IMR-90 (cell line): ENCODE data around the gene LRAT. TPM values are rescaled to one million over a fixed set of nuclear protein-coding genes. Genes with fewer than 3 reads are reported as not detected.

Source experiments
- ATAC-seq: fragments of 200-7000 bp; cut with Tn5 transposase; 2 replicates; pipeline ENCODE4 v1.9.1; 2020; ENCODE audit warnings: low read depth, mild to moderate bottlenecking, moderate library complexity
- BruUV-seq: library from RNA; stranded (reverse); fragments of 400-500 nt; replicated peaks from 2 replicates; lab custom pipeline; 2021; lab: Mats Ljungman, UMichigan
- CTCF ChIA-PET: fragments of 300-600 bp; formaldehyde crosslinking; extraction: SDS; loops from one replicate; lab custom pipeline; 2021; ENCODE audit warnings: antibody characterized with exemption; lab: Yijun Ruan, JAX
- POLR2A ChIA-PET: fragments of 300-600 bp; sonication (Branson Sonifier 250); formaldehyde crosslinking; loops from one replicate; lab custom pipeline; 2022; ENCODE audit warnings: antibody characterized with exemption; ENCODE audit not compliant: unreplicated experiment; lab: Charles Lee
- DNase-seq: peaks from one replicate; pipeline ENCODE4 v3.0.0; 2013
- H2AFZ ChIP-seq: replicated peaks from 2 replicates; pipeline ENCODE3; 2013; ENCODE audit warnings: low read length, mild to moderate bottlenecking; ENCODE audit not compliant: poor library complexity
- H2AK5ac ChIP-seq: 2 replicates; pipeline ENCODE4 v1.6.1; 2013; ENCODE audit warnings: low read depth, low read length, inconsistent platforms
- H2AK9ac ChIP-seq: replicated peaks from 2 replicates; pipeline ENCODE3; 2013; ENCODE audit warnings: mild to moderate bottlenecking, low read depth, low read length, moderate library complexity; ENCODE audit not compliant: poor library complexity
- H2BK120ac ChIP-seq: 2 replicates; pipeline ENCODE4 v1.6.1; 2013; ENCODE audit warnings: low read depth, low read length, inconsistent platforms
- H2BK15ac ChIP-seq: 3 replicates; pipeline ENCODE4 v1.6.1; 2013; ENCODE audit warnings: low read depth, low read length, inconsistent platforms
- H2BK20ac ChIP-seq: 2 replicates; pipeline ENCODE4 v1.6.1; 2013; ENCODE audit warnings: low read depth, mild to moderate bottlenecking, inconsistent platforms, low read length, moderate library complexity
- H2BK5ac ChIP-seq: 2 replicates; pipeline ENCODE4 v1.6.1; 2013; ENCODE audit warnings: mild to moderate bottlenecking, low read depth, low read length, inconsistent platforms; ENCODE audit not compliant: poor library complexity, severe bottlenecking
- H3K14ac ChIP-seq: replicated peaks from 2 replicates; pipeline ENCODE4 v1.6.1; 2013; ENCODE audit warnings: low read depth, low read length, inconsistent platforms
- H3K18ac ChIP-seq: 2 replicates; pipeline ENCODE4 v1.6.1; 2013; ENCODE audit warnings: low read depth, low read length, control low read depth
- H3K23ac ChIP-seq: 2 replicates; pipeline ENCODE4 v1.6.1; 2013; ENCODE audit warnings: low read depth, low read length, inconsistent platforms
- H3K27ac ChIP-seq: 2 replicates; pipeline ENCODE4 v1.5.1; 2013; ENCODE audit warnings: mild to moderate bottlenecking, control low read depth, low read length; ENCODE audit not compliant: insufficient read depth
- H3K27me3 ChIP-seq: 2 replicates; pipeline ENCODE4 v1.6.1; 2013; ENCODE audit warnings: low read length; ENCODE audit not compliant: control insufficient read depth, insufficient read depth
- H3K36me3 ChIP-seq: 2 replicates; pipeline ENCODE4 v1.6.1; 2013; ENCODE audit warnings: low read length, mixed read lengths; ENCODE audit not compliant: control insufficient read depth, insufficient read depth
- H3K4ac ChIP-seq: 2 replicates; pipeline ENCODE4 v1.6.1; 2013; ENCODE audit warnings: low read depth, low read length, inconsistent platforms
- H3K4me1 ChIP-seq: 2 replicates; pipeline ENCODE4 v1.6.1; 2013; ENCODE audit warnings: low read length, mixed read lengths; ENCODE audit not compliant: control insufficient read depth, insufficient read depth
- H3K4me2 ChIP-seq: 2 replicates; pipeline ENCODE4 v1.6.1; 2013; ENCODE audit warnings: low read depth, mild to moderate bottlenecking, control low read depth, low read length, moderate library complexity
- H3K4me3 ChIP-seq: 2 replicates; pipeline ENCODE4 v1.5.1; 2013; ENCODE audit warnings: low read depth, mild to moderate bottlenecking, control low read depth, low read length, moderate library complexity; ENCODE audit not compliant: insufficient read depth
- H3K56ac ChIP-seq: 2 replicates; pipeline ENCODE4 v1.6.1; 2013; ENCODE audit warnings: low read length, inconsistent platforms; ENCODE audit not compliant: insufficient read depth; ENCODE audit errors: extremely low read depth
- H3K79me1 ChIP-seq, 2 experiments: 2 replicates each; pipeline ENCODE4 v1.6.1; 2013; ENCODE audit warnings: low read length in 2 of 2, inconsistent platforms in 1 of 2, low read depth in 1 of 2
- H3K9ac ChIP-seq: 2 replicates; pipeline ENCODE4 v1.6.1; 2013; ENCODE audit warnings: low read depth, low read length, control low read depth
- H3K9me1 ChIP-seq: 2 replicates; pipeline ENCODE4 v1.6.1; 2013; ENCODE audit warnings: low read length, inconsistent platforms; ENCODE audit not compliant: insufficient read depth
- H3K9me3 ChIP-seq: 2 replicates; pipeline ENCODE4 v1.6.1; 2013; ENCODE audit warnings: low read length; ENCODE audit not compliant: control insufficient read depth, insufficient read depth
- H4K20me1 ChIP-seq: 2 replicates; pipeline ENCODE4 v1.6.1; 2013; ENCODE audit warnings: low read length, inconsistent platforms; ENCODE audit not compliant: insufficient read depth
- H4K5ac ChIP-seq: 2 replicates; pipeline ENCODE4 v1.6.1; 2013; ENCODE audit warnings: mild to moderate bottlenecking, low read depth, low read length, control low read depth
- H4K8ac ChIP-seq, 2 experiments: 2 replicates each; pipeline ENCODE4 v1.6.1; 2013; ENCODE audit warnings: low read depth in 2 of 2, low read length in 2 of 2, control low read depth in 1 of 2, inconsistent platforms in 1 of 2
- H4K91ac ChIP-seq: 2 replicates; pipeline ENCODE4 v1.6.1; 2013; ENCODE audit warnings: low read depth, low read length, inconsistent platforms; ENCODE audit not compliant: insufficient read depth
- CHD1 ChIP-seq: IDR thresholded peaks from 2 replicates; pipeline ENCODE4 v1.6.1; 2012; ENCODE audit warnings: low read depth, low read length, improper control_type of control experiment
- MAZ ChIP-seq: IDR thresholded peaks from 2 replicates; pipeline ENCODE4 v1.6.1; 2012; ENCODE audit warnings: low read depth, mild to moderate bottlenecking, low read length, improper control_type of control experiment, moderate library complexity, borderline replicate concordance
- MXI1 ChIP-seq: IDR thresholded peaks from 2 replicates; pipeline ENCODE4 v1.6.1; 2012; ENCODE audit warnings: low read depth, mild to moderate bottlenecking, low read length, moderate library complexity, borderline replicate concordance
- NFE2L2 ChIP-seq: fragments of 150-350 bp; IDR thresholded peaks from 2 replicates; pipeline ENCODE4 v1.6.1; 2016; ENCODE audit warnings: low read depth, mild to moderate bottlenecking, low read length
- RCOR1 ChIP-seq: IDR thresholded peaks from 2 replicates; pipeline ENCODE4 v1.6.1; 2012; ENCODE audit warnings: mild to moderate bottlenecking, low read length, improper control_type of control experiment; ENCODE audit not compliant: insufficient replicate concordance
- RFX5 ChIP-seq: IDR thresholded peaks from 2 replicates; pipeline ENCODE4 v1.8.0; 2012; ENCODE audit warnings: low read depth, mild to moderate bottlenecking, low read length, moderate library complexity
- SMC3 ChIP-seq: fragments of 150-350 bp; IDR thresholded peaks from 2 replicates; pipeline ENCODE4 v1.6.1; 2016; ENCODE audit warnings: low read depth, mild to moderate bottlenecking, antibody characterized with exemption, low read length, moderate library complexity
- WGBS, 2 experiments: methylation state at CpG; one replicate each; pipeline versions ENCODE4 v1.1.5 to v1.1.7; 2013; ENCODE audit warnings: missing lambda C conversion rate in 2 of 2; ENCODE audit not compliant: insufficient read length in 1 of 2; ENCODE audit errors: extremely low coverage in 2 of 2; 5-methylcytosine and 5-hydroxymethylcytosine counted together
- dilution Hi-C: fragments of 300-500 bp; cut with HindIII; formaldehyde crosslinking; loops from one replicate; pipeline ENCODE4 v1.14.3; 2018; ENCODE audit warnings: low sequenced_read_pairs; ENCODE audit not compliant: unreplicated experiment
- in situ Hi-C: fragments of 300-500 bp; cut with MboI; formaldehyde crosslinking; loops from 3 replicates; pipeline ENCODE4 v1.14.3; 2019; ENCODE audit warnings: low sequenced_read_pairs, inconsistent platforms, mixed read lengths
- intact Hi-C: fragments of 100-400 bp; cut with micrococcal nuclease; formaldehyde crosslinking; loops from 2 replicates; pipeline ENCODE4 v1.10.0; 2022
- polyA plus RNA-seq, 3 experiments: library from polyadenylated mRNA; depleted of rRNA; stranded (reverse); fragments of >200 nt; gene quantifications; 2 replicates each; pipeline ENCODE4 v1.2.3, GENCODE V29; 2012; ENCODE audit warnings: low replicate concordance in 1 of 3
- total RNA-seq: library from RNA; depleted of rRNA; stranded (reverse); fragments of >200 nt; gene quantifications from 2 replicates; pipeline ENCODE4 v1.2.3, GENCODE V29; 2012
- TF ChIP-seq, protein P1 (sequence below): fragments of 150-350 bp; IDR thresholded peaks from 2 replicates; pipeline ENCODE4 v1.6.1; 2016; ENCODE audit warnings: low read depth, mild to moderate bottlenecking, low read length, moderate library complexity, borderline replicate concordance
- TF ChIP-seq, protein P2 (sequence below): fragments of 150-350 bp; IDR thresholded peaks from 2 replicates; pipeline ENCODE4 v1.6.1; 2017; ENCODE audit warnings: mild to moderate bottlenecking, antibody characterized with exemption, low read length, low read depth

Gene LRAT
- total and polyA plus RNA-seq, 2 of the 4 experiments (the other 2 are of a cell fraction), result under 0.01 to 0.03 TPM

DNA sequence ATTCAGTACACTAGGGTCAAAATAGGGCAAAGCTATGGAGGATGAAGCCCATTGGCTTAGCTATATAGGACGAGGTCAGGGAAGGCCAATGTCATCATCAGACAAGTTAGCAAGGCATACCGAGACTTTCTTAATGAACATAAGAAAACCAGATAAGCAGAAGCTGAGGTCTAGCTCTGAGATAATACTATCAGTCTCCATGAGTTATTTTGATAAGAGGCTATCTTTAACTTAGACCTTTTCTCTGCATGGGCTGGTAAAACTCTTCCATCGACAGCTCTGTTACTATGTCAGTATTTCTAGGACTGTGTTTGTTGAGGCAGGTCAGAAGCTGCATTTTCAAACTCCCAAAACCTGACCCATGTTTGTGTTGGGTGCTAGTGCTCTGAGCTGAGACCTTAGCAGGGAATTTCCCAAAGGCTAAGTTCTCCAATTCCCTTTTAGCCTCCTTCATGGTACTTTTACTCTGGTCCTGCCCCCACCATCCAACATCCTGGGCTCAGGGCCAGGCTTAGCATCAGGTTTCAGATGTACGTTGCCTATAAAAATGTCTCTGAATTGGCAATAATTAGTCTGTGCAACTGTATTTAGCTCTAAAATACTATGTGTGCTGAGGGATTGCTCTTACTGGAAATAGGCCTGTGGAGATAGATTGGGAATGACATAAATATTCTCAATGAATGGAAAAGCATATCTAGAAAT, 29.3 kb upstream of the LRAT start:
- dilution Hi-C loops (no loop called here), in situ Hi-C loops (no loop called here)

More for the DNA sequence above, 29.3 kb upstream of the LRAT start:
- H3K9me3 ChIP-seq, result no peaks in the 10 kb centered on the region
- ChIA-PET CTCF (no interaction called here), POLR2A (no interaction called here)
- no peak overlapping the region for H3K4me3 ChIP-seq
- no peak overlapping the region for H3K4ac ChIP-seq
- H3K18ac ChIP-seq, result no peak overlapping the region
- 50% methylated on average over 2 of the region's 4 CpGs; no CpG with 5 or more reads in 1 of the 2 experiments for WGBS, 2 experiments
- H3K14ac ChIP-seq, result no peak overlapping the region
- TF ChIP-seq SMC3, result no peak
- TF ChIP-seq RCOR1, result no peak
- TF ChIP-seq, protein P1, sequence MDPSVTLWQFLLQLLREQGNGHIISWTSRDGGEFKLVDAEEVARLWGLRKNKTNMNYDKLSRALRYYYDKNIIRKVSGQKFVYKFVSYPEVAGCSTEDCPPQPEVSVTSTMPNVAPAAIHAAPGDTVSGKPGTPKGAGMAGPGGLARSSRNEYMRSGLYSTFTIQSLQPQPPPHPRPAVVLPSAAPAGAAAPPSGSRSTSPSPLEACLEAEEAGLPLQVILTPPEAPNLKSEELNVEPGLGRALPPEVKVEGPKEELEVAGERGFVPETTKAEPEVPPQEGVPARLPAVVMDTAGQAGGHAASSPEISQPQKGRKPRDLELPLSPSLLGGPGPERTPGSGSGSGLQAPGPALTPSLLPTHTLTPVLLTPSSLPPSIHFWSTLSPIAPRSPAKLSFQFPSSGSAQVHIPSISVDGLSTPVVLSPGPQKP, result no peak
- TF ChIP-seq, protein P2, sequence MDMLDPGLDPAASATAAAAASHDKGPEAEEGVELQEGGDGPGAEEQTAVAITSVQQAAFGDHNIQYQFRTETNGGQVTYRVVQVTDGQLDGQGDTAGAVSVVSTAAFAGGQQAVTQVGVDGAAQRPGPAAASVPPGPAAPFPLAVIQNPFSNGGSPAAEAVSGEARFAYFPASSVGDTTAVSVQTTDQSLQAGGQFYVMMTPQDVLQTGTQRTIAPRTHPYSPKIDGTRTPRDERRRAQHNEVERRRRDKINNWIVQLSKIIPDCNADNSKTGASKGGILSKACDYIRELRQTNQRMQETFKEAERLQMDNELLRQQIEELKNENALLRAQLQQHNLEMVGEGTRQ, result no peak
- no peak for TF ChIP-seq MXI1
- no peak for TF ChIP-seq NFE2L2
- TF ChIP-seq RFX5, result no peak
- TF ChIP-seq MAZ, result no peak
- no peak for TF ChIP-seq CHD1
- no peak overlapping the region for H2BK120ac ChIP-seq
- no peak overlapping the region for H3K27ac ChIP-seq
- no peak overlapping the region for H2AK9ac ChIP-seq
- H3K9me1 ChIP-seq, result no peaks in the 10 kb centered on the region
- H4K20me1 ChIP-seq, result no peaks in the 10 kb centered on the region
- no peaks in the 10 kb centered on the region for H3K36me3 ChIP-seq
- H3K4me2 ChIP-seq, result no peak overlapping the region
- H2BK5ac ChIP-seq, result no peak overlapping the region
- H3K9ac ChIP-seq, result no peak overlapping the region
- no peaks in the 10 kb centered on the region for H3K79me1 ChIP-seq
- no peak overlapping the region for H4K91ac ChIP-seq
- BruUV-seq, result no TSS peak
- no peak for DNase-seq
- H3K27me3 ChIP-seq, result no peaks in the 10 kb centered on the region
- no peak overlapping the region for H2BK15ac ChIP-seq
- no peak overlapping the region for H2BK20ac ChIP-seq
- H2AK5ac ChIP-seq, result no peak overlapping the region
- H2AFZ ChIP-seq, result no peak overlapping the region
- intact Hi-C loops, result no loop called here
- ATAC-seq, result no peak
- H3K4me1 ChIP-seq, result no peaks in the 10 kb centered on the region
- no peak overlapping the region for H4K8ac ChIP-seq
- H4K5ac ChIP-seq, result no peak overlapping the region
- no peak overlapping the region for H3K56ac ChIP-seq
- no peak overlapping the region for H3K23ac ChIP-seq
